Measurements from ENCODE around the gene PARD6B.
A peak's percentile ranks its signal among the peaks of the same experiment; 100 is the strongest.

PARD6B gene

DNA sequence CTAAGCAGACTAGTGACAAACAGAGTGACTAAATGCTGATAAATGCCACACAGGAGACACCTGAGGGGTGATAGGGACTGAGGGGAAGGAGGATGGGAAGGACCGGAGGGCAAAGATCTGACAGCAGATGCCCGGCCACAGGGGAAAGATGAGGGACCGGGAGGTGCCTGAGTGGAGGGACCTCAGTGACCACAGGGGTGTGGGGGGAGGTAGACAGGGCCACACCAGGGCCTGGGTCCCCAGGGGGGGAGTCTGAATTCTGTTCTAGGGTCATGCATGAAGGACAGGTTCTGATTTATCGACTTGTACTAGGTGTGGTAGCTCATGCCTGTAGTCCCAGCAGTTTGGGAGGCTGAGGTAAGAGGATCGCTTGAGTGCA lies 70.4 kb downstream of the PARD6B start:
- no peak for DNase-seq (ENCODE audit: low read depth)
- TF ChIP-seq, protein P1, sequence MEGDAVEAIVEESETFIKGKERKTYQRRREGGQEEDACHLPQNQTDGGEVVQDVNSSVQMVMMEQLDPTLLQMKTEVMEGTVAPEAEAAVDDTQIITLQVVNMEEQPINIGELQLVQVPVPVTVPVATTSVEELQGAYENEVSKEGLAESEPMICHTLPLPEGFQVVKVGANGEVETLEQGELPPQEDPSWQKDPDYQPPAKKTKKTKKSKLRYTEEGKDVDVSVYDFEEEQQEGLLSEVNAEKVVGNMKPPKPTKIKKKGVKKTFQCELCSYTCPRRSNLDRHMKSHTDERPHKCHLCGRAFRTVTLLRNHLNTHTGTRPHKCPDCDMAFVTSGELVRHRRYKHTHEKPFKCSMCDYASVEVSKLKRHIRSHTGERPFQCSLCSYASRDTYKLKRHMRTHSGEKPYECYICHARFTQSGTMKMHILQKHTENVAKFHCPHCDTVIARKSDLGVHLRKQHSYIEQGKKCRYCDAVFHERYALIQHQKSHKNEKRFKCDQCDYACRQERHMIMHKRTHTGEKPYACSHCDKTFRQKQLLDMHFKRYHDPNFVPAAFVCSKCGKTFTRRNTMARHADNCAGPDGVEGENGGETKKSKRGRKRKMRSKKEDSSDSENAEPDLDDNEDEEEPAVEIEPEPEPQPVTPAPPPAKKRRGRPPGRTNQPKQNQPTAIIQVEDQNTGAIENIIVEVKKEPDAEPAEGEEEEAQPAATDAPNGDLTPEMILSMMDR (IDR thresholded peaks at IDR 0.05; ENCODE audit: low read depth, low read length, missing control alignments): no peak
- H3K4me3 ChIP-seq (ENCODE audit: low read depth, low read length): no peak overlapping the region

DNA sequence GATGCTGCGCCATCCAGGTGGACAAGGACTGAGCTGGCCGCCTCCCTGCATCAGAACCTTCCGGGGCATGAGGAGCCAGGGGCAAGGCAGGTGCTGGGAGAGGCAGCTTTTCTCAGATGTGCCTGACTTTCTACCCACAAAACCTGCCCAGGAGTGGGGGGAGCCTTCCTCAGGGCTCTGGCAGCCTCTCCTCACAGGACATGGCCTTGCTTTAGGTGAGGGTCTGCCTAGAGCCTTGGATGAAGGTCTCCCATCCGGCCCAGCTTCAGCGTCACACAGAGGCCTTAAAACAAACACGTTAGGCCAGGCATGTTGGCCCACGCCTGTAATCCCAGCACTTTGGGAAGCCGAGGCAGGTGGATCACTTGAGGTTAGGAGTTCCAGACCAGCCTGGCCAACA lies 70.9 kb downstream of the PARD6B start:
- DNase-seq (ENCODE audit: low read depth): no peak
- no peak overlapping the region for H3K4me3 ChIP-seq (ENCODE audit: low read depth, low read length)
- TF ChIP-seq, protein P1 (IDR thresholded peaks at IDR 0.05; ENCODE audit: low read depth, low read length, missing control alignments): no peak

DNA sequence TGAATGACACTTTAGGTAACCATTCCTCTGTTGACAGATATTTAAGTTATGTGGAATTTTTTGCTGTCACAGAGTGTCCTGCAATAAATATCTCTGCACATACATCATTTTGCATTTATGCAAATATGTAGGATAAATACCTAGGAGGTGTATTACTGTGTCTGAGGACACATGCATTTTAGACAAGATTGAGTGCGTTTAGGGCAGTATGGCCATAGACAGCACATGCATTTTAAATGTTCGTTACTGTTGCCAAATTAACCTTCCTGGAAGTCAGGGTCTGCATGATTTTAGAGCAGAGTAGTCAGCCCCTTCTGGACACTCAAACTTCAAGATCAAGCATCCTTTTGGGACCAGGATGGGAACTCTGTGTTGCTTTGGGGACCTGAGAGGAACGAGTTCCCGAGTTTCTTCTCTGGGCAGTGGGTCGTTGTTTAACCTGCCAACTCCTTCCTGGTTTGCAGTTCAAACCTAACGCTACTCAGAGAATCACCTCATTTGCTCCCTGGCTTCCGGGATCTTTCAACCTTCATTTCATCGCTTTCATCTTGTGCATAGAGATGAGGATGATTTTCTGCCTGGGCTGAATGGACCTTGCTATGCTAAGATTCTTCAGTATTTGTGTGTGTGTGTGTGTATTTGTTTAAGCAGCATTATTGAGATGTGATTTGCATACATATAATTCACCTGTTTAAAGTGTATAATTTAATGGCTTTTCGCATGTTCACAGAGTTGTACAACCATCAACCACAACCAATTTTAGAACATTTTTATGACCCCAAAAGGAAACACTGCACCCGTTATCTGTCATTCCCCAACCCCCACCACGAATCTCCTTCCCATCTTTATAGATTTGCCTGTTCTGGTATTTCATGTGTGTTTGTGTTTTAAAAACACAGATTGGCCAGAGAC lies 73.3 kb downstream of the PARD6B start:
- H3K4me3 ChIP-seq (ENCODE audit: low read depth, low read length): peak overlapping the region; percentile 25; the same call in 1 of the 2 replicates
- TF ChIP-seq, protein P1 (IDR thresholded peaks at IDR 0.05; ENCODE audit: low read depth, low read length, missing control alignments): no peak
- DNase-seq (ENCODE audit: low read depth): no peak

DNA sequence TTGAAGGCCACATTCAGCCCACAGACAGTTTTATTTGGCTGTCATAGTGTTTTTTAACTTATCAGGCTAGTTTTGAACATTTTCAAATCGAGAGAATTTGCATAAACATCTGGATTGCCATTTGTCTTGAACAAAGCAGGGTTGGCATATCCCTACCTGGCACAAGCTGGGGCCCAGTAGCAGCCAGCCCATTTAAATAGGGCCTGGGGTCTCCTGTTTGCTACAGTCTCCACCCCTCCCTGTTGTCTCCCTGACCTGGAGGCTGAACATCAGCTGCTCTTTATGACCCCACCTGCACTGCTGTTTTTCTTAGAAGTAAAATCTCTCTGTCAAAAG lies 73.9 kb downstream of the PARD6B start:
- no peak for DNase-seq (ENCODE audit: low read depth)
- peak overlapping the region; percentile 25 for H3K4me3 ChIP-seq (ENCODE audit: low read depth, low read length)
- TF ChIP-seq, protein P1 (IDR thresholded peaks at IDR 0.05; ENCODE audit: low read depth, low read length, missing control alignments): no peak

DNA sequence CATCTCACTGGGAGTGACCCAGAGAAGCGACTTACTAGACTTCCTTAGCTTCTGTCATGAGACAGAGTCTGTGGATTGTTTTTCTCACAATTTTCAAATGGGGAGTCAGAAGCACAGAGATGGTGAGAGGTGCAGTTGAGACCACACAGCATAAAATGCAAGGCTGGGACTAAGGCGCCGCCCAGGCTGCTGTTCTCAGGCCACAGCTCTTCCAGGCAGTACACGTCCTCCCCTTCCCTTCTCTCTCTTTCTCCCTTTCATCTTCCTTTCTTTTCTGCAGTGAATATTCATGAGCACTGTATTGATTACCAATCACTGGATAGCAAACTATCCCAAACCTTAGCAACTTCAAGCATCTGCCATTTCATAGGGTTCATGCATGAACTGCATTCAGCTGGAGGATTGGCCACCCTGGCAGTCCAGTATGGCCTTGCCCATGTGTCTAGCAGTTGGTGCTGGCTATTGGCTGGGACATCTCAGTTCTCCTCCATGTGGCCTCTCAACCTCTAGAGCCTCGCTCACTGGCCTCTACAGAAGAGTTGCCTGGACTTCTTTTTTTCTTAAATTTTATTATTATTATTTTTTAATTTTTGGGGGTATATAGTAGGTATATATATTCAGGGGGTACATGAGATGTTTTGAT lies 74.9 kb downstream of the PARD6B start:
- TF ChIP-seq, protein P1 (IDR thresholded peaks at IDR 0.05; ENCODE audit: low read depth, low read length, missing control alignments): no peak
- H3K4me3 ChIP-seq (ENCODE audit: low read depth, low read length): no peak overlapping the region
- DNase-seq (ENCODE audit: low read depth): no peak

Data from GM12864 (cell line).